Sigmoid colon (tissue), 4 donors: ENCODE results near the gene PRPF31.
"Not testable (repeated sequence)": the region's sequence is repeated elsewhere in the genome, so short reads cannot be mapped to it uniquely, and the experiment has no call there.

Source experiments
- EP300 ChIP-seq, 4 donors: sonication (generic); formaldehyde crosslinking; IDR thresholded peaks; one replicate each; pipeline ENCODE4 v1.6.1; 2017; ENCODE audit warnings: antibody characterized with exemption in 4 of 4
- POLR2A ChIP-seq, 2 donors: fragments of 450-650 bp; IDR thresholded peaks; one replicate each; pipeline ENCODE4 v1.6.1; 2016; ENCODE audit warnings: antibody characterized with exemption in 2 of 2, mild to moderate bottlenecking in 2 of 2, moderate library complexity in 2 of 2
- TF ChIP-seq, protein P1 (sequence below), 4 experiments: fragments of 450-650 bp in 3 of 4; fragments of 200-600 bp in 1 of 4; IDR thresholded peaks; one replicate each; pipeline ENCODE4 v1.5.1; 2016 to 2019; ENCODE audit warnings: antibody characterized with exemption in 4 of 4, mild to moderate bottlenecking in 3 of 4, moderate library complexity in 2 of 4

DNA sequence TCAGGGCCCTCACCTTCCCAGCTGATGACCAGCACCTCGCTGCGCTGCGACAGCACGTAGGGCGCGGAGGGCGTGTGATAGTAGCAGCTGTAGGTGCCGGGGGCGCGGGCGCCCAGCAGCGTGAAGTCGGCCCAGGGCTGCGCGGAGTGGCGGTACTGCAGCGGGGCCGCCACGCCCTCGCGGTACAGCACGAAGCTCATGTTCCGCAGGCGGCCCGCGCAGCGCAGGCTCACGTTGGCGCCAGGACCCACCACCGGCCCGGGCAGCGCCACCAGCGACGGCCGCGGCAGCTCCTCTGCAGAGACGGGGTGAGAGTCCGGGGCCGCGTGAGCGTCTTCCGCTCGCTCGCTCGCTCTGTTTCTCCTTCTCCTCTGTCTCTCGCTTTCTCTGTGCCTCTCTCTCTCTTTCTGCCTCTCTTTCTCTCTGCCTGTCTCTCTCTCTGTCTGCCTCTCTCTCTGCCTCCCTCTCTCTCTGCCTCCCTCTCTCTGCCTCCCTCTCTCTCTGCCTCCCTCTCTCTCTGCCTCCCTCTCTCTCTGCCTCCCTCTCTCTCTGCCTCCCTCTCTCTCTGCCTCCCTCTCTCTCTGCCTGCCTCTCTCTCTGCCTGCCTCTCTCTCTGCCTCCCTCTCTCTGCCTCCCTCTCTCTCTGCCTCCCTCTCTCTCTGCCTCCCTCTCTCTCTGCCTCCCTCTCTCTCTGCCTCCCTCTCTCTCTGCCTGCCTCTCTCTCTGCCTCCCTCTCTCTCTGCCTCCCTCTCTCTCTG is 19.5 kb upstream of the PRPF31 start:
- TF ChIP-seq, protein P1, sequence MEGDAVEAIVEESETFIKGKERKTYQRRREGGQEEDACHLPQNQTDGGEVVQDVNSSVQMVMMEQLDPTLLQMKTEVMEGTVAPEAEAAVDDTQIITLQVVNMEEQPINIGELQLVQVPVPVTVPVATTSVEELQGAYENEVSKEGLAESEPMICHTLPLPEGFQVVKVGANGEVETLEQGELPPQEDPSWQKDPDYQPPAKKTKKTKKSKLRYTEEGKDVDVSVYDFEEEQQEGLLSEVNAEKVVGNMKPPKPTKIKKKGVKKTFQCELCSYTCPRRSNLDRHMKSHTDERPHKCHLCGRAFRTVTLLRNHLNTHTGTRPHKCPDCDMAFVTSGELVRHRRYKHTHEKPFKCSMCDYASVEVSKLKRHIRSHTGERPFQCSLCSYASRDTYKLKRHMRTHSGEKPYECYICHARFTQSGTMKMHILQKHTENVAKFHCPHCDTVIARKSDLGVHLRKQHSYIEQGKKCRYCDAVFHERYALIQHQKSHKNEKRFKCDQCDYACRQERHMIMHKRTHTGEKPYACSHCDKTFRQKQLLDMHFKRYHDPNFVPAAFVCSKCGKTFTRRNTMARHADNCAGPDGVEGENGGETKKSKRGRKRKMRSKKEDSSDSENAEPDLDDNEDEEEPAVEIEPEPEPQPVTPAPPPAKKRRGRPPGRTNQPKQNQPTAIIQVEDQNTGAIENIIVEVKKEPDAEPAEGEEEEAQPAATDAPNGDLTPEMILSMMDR (IDR thresholded peaks at IDR 0.05): not testable (repeated sequence)
- not testable (repeated sequence) for TF ChIP-seq EP300, POLR2A (IDR thresholded peaks at IDR 0.05)
